Activated CD8-positive, alpha-beta memory T cell treated with anti-CD3 and anti-CD28 coated beads for 36 hours (primary cell): ENCODE results near the gene DPH2. TPM values are rescaled to one million over a fixed set of nuclear protein-coding genes. Genes with fewer than 3 reads are reported as not detected.

Experiments
- CTCF ChIA-PET: fragments of 350-600 bp; sonication (Branson Sonifier 250); formaldehyde crosslinking; loops from one replicate; lab custom pipeline; 2021; ENCODE audit warnings: antibody characterized with exemption; lab: Charles Lee
- POLR2A ChIA-PET: fragments of 350-600 bp; sonication (Branson Sonifier 250); formaldehyde crosslinking; loops from one replicate; lab custom pipeline; 2021; ENCODE audit warnings: antibody characterized with exemption; lab: Charles Lee
- total RNA-seq, 2 experiments: library from RNA; stranded (reverse); gene quantifications; one replicate each; pipeline ENCODE4 v1.2.3, GENCODE V29; 2021

Gene DPH2
- total RNA-seq, 2 experiments from 2014 or later: 74.5 to 79.7 TPM

DNA sequence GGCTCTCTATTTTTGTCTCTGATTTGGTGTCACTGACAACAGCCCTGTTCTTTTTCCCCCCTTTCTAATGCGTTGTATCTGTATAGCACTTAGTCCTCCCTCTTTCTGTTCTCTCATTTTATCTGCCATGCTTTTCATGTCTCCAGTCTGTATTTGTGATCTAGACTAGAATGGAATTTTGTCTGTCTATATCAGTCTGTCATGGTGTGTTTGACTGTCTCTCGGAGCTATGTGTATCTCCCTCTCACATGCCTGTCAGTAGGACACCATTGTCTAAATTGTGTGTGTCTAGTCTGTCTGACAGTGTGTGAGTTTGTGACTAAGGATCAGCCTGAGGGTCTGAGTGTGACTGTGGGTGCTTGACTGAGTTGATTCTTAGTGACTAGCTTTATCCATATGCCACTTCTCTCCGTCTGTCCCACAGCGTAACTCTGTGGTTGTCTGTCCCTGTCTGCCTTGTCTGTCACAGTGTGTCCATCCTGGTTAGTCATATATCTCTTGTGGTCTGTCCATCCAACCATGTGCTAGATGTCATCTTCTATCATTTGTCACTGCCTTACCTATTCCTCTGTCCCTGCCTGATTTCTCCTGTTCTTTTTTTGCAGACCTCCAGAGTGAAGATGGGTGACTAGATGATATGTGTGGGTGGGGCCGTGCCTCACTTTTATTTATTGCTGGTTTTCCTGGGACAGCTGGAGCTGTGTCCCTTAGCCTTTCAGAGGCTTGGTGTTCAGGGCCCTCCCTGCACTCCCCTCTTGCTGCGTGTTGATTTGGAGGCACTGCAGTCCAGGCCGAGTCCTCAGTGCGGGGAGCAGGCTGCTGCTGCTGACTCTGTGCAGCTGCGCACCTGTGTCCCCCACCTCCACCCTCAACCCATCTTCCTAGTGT is 7.8 kb downstream of the DPH2 start:
- ChIA-PET CTCF (interaction anchor here (0.6 kb wide), 1 partner anchor 272 kb away, joined by 3 read pairs; no protein-coding TSS in a partner anchor), POLR2A (no interaction called here)

- ChIA-PET POLR2A (no interaction called here), CTCF (no interaction called here)
These were observed 8.4 kb downstream of the DPH2 start for GRCh38 chr1:43978264-43978550.

DNA sequence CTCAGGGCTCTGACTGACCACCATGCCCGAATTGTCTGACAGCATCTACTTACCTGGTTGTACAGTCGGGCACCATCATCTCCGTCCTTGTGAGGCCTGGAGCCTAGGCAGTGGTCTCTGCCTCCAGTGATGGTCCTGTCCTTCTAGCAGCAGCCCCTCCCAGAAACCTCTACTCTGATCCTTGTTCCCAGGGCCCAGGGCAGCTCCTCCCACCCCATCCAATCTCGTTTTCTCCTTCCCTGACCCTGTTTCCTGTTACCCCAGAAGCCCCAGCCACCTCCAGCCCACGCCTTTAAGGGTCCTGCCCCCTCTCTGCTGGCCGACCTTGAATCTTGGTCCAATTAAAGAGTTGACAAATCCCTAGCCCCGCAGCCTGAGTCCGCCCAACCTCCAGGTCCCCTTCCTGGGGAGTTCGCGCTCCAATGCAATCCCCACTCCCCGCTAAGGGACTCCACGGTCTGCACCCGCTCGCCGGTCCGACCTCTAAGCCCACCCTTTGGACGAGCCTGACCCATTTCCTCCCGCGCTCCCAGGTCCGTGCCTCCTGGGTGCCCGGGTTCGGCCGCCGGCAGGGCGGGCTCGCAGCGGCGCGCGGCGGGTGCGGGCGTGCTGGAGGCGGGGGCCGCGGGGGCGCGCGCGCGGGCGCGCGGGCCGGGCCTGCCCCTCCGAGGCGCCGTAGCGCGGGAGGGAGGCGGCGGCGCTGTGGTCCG is 8.9 kb downstream of the DPH2 start, which contains the start of gene B4GALT2:
TSS of gene B4GALT2 (plus strand) at position 660 of the 710 bp plus-strand sequence. CDS start 1,951 bp downstream, outside the sequence.
- ChIA-PET POLR2A (no interaction called here), CTCF (no interaction called here)

GRCh38 chr1:43979261-43979527 is 9.4 kb downstream of the DPH2 start:
- ChIA-PET CTCF (interaction anchor here (1.6 kb wide), 1 partner anchor 11 kb away, joined by 4 read pairs; the partner anchor contains the start of gene CCDC24), POLR2A (interaction anchor here (0.6 kb wide), 1 partner anchor 749 kb away, joined by 12 read pairs; no protein-coding TSS in a partner anchor)

GRCh38 chr1:43979528-43980254 is 9.9 kb downstream of the DPH2 start:
- POLR2A ChIA-PET: interaction anchor here (0.6 kb wide), 1 partner anchor 749 kb away, joined by 12 read pairs; no protein-coding TSS in a partner anchor
- CTCF ChIA-PET: interaction anchor here (0.6 to 1.6 kb wide), 2 partner anchors 11 to 130 kb away, joined by 4 read pairs; partner anchors contain the start of gene CCDC24

GRCh38 chr1:43980255-43981134 is 10.7 kb downstream of the DPH2 start:
- CTCF ChIA-PET: interaction anchor here (0.6 to 1.6 kb wide), 2 partner anchors 10 to 129 kb away, joined by 4 read pairs; partner anchors contain the start of gene CCDC24
- POLR2A ChIA-PET: no interaction called here

DNA sequence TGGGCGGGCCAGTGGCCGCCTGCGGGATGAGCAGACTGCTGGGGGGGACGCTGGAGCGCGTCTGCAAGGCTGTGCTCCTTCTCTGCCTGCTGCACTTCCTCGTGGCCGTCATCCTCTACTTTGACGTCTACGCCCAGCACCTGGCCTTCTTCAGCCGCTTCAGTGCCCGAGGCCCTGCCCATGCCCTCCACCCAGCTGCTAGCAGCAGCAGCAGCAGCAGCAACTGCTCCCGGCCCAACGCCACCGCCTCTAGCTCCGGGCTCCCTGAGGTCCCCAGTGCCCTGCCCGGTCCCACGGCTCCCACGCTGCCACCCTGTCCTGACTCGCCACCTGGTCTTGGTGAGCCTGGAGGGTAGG is 11.3 kb downstream of the DPH2 start:
- ChIA-PET POLR2A (no interaction called here), CTCF (no interaction called here)

GRCh38 chr1:43981636-43982035 is 11.8 kb downstream of the DPH2 start:
- ChIA-PET CTCF (no interaction called here), POLR2A (no interaction called here)

DNA sequence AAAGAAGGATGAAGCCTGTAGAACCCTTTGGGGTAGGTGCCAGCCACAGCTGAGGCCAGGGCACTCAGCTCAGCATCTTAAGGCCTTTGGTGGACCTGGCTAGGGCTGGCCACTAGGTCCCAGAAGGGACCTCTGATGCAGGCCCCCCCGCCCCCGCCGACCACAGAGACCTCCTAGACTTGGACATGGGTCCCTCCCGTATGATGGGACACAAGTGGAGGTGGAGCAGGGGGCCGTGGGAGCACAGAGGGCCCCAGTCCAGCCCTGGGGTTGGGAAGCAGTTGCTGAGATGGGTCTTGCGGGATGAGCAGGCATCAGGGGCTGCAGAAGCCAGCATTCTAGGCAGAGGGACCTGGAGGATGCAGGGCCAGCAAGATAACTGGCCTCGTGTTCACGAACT is 12.4 kb downstream of the DPH2 start:
- POLR2A ChIA-PET: no interaction called here
- CTCF ChIA-PET: no interaction called here

GRCh38 chr1:43982808-43983207 is 13.0 kb downstream of the DPH2 start:
- CTCF ChIA-PET: no interaction called here

DNA sequence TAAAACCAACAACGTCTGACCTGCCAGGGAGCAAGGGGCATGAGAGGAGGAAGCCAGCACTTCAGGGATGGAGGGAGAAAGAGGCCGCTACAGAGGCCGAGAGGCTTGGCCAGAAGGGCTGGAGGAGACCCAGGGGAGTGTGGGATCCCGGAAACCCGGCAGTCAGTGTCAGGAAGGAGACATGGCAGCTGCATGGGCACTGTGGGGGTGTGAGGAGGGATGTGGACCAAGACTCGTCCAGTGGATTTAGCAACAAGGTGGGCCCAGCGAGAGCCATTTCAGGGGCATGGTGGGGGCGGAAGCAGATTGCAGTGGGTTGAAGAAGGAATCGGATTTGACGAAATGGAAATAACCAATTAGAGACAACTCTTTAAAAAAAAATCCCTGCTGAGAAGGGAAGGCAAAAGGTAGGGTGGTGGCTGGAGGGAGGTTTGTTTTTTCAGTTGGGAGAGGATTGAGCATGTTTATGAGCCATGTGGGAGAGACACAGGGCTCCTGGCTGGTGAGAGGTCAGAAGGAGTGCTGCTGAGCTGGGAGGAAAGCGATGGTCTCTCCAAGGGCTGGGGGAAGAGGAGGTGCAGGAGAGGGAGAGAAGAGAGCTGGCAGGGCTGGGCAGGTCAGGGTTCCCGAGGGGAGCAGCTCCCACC is 13.6 kb downstream of the DPH2 start:
- ChIA-PET CTCF (no interaction called here), POLR2A (no interaction called here)

More at GRCh38 chr1:43982808-43983207, 13.0 kb downstream of the DPH2 start:
- POLR2A ChIA-PET: no interaction called here

- CTCF ChIA-PET: no interaction called here
- POLR2A ChIA-PET: no interaction called here
These were observed 15.0 kb downstream of the DPH2 start for GRCh38 chr1:43984855-43985254.

DNA sequence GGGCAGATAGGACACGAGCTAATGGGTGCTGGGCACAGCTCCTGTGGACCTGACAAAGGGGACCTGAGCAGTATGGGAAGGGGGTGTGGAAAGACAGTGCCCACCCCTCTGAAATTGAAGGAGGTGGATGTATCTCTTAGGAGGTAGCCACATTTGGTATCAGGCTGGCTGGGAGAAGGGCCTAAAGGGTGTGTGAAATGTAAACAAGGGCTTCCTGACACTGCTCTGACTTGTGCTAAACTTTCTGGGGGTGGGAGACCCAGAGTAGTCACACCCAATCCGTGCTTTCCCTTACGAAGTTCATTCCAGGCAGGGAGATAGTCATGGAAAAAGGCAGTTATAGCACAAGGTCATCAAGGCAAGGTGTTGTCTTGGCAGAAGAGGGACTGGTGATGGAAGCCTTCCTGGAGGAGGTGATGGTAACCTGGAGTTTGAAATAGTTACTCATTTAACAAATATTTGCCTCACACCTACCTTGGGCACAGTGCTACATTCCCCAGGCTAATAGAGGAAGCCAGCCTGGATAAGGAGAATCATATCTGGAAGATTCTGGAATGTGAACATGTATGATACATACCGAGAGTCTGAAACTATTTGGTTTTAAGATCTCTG is 16.3 kb downstream of the DPH2 start:
- POLR2A ChIA-PET: interaction anchor here (0.5 kb wide), 1 partner anchor 753 kb away, joined by 4 read pairs; no protein-coding TSS in a partner anchor
- CTCF ChIA-PET: no interaction called here

DNA sequence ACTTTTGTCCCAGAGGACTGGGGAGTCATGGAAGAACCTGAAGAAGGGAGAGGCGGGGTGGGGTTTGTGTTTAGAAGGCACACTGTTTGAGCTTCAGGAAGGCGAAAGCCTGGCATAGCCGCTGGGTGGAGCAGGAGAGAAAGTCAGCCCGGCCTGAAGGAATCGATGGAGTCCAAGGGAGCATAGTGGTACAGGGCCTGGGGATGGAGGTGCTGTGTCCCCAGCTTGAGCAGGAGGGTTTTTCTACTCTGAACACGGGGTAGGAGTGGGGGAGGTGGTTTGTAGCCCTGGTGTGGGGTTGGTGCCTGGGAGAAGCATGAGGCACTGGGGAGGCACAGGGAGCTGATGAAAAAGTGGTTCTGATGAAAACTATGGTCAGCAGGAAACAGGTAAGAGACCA is 16.9 kb downstream of the DPH2 start:
- POLR2A ChIA-PET: no interaction called here
- CTCF ChIA-PET: no interaction called here

DNA sequence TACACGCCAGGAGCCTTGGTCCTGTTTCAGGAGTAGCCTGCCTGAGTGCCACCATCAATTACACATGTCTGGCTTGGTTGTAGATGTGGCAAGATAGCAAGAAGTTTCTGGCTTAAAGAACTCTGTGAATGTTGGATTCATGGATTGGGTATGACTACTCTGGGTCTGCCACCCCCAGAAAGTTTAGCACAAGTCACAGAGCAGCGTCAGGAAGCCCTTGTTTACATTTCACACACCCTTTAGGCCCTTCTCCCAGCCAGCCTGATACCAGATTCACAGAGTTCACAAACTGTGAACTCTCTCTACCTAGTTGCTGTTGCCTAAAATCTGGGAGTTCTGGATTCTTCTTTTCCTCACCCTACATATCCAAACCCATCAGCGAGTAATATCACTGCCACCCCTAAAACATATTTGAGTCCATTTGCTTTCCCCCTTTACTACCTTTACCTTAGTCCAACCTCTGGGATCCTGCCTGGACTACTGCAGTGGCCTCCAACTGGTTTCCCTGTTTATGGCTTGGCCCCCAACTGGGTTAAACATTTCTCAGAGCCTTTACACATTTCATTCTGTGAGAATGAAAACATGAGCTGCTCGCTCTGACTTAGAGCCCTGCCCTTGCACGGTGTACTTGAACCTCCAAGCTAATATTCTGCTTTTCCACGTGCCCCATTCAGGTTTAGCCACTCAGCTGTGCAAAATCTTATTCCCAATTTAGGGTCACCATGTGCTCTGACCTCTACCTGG is 17.5 kb downstream of the DPH2 start:
- CTCF ChIA-PET: interaction anchor here (1.8 kb wide), 1 partner anchor 12 kb away, joined by 6 read pairs; no protein-coding TSS in a partner anchor
- POLR2A ChIA-PET: interaction anchor here (0.6 kb wide), 1 partner anchor 815 kb away, joined by 4 read pairs; no protein-coding TSS in a partner anchor

- CTCF ChIA-PET: interaction anchor here (0.7 to 3.6 kb wide), 6 partner anchors 9 to 58 kb away, joined by 3 to 11 read pairs (median 4); partner anchors contain the start of gene ATP6V0B
- POLR2A ChIA-PET: interaction anchor here (0.8 to 1.6 kb wide), 2 partner anchors 16 to 42 kb away, joined by 5 to 8 read pairs; partner anchors contain the start of gene ATP6V0B
These were observed 20.7 kb downstream of the DPH2 start for GRCh38 chr1:43990271-43991199.
